Fibroblast of pulmonary artery (primary cell): ENCODE data around the gene CENPVL2.
"Not testable (repeated sequence)": the region's sequence is repeated elsewhere in the genome, so short reads cannot be mapped to it uniquely, and the experiment has no call there.

Source experiments
- DNase-seq: peaks from one replicate; pipeline ENCODE4 v3.0.0-alpha.2; 2010; ENCODE audit warnings: low read depth
- H3K4me3 ChIP-seq: replicated peaks from 2 replicates; pipeline ENCODE4 v1.5.1; 2011; ENCODE audit warnings: low read depth, mild to moderate bottlenecking, control low read depth, low read length, moderate library complexity
- TF ChIP-seq, protein P1 (sequence below): IDR thresholded peaks from 2 replicates; pipeline ENCODE4 v1.5.1; 2011; ENCODE audit warnings: mild to moderate bottlenecking, control low read depth, low read length, inconsistent platforms; ENCODE audit errors: missing control alignments

The CENPVL2 gene

DNA sequence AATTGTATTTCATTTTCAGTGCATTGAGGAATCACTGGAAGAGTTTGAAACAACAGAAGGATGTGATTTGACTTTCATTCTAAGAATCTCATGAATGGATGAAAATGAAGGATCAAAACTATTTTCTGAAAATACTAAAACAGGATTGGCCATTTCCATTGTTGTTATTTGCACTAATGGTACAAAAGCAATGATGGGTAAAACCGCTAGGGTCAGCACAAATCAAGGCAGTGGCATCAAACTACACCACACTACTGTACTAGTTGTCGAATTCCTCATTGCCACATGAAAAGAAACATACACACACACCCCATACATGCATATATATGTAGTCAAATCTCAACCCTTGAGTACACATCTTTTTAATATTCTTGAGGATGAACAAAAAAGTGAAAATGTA, 39.3 kb downstream of the CENPVL2 start:
- TF ChIP-seq, protein P1, sequence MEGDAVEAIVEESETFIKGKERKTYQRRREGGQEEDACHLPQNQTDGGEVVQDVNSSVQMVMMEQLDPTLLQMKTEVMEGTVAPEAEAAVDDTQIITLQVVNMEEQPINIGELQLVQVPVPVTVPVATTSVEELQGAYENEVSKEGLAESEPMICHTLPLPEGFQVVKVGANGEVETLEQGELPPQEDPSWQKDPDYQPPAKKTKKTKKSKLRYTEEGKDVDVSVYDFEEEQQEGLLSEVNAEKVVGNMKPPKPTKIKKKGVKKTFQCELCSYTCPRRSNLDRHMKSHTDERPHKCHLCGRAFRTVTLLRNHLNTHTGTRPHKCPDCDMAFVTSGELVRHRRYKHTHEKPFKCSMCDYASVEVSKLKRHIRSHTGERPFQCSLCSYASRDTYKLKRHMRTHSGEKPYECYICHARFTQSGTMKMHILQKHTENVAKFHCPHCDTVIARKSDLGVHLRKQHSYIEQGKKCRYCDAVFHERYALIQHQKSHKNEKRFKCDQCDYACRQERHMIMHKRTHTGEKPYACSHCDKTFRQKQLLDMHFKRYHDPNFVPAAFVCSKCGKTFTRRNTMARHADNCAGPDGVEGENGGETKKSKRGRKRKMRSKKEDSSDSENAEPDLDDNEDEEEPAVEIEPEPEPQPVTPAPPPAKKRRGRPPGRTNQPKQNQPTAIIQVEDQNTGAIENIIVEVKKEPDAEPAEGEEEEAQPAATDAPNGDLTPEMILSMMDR = no peak
- DNase-seq = no peak
- no peak overlapping the region for H3K4me3 ChIP-seq

- peak; percentile 72 for DNase-seq
- H3K4me3 ChIP-seq = no peak overlapping the region
- TF ChIP-seq, protein P1 = peak; percentile 47
Measured at GRCh38 chrX:51641421-51642021, 41.1 kb downstream of the CENPVL2 start.

DNA sequence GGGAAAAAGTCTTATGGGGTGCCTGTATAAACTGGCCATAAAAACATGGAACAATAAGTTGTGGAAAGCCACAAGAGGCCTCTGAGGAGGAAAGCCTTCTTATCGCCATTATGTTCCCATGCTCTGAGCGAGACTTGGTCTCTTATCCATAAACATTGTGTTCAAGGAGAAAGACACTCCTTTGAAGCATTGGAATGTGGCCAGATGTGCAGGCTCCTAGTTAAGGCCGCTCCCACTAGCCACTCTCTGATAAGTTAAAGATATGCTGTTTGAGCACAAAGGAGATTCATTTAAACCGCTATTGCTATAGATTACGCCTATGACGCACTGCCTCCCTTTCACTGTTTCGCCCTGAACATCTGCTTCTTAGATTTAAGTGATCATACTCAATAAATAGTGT, 46.1 kb downstream of the CENPVL2 start:
- H3K4me3 ChIP-seq, DNase-seq: not testable (repeated sequence)
